HG02610 (cell line): Measurements from ENCODE around the gene LYL1.

Experiments
- ATAC-seq: cut with Tn5 transposase; IDR thresholded peaks from one replicate; pipeline ENCODE4 v1.9.1; 2021; ENCODE audit warnings: mild to moderate bottlenecking, moderate library complexity; ENCODE audit not compliant: unreplicated experiment

The LYL1 gene

DNA sequence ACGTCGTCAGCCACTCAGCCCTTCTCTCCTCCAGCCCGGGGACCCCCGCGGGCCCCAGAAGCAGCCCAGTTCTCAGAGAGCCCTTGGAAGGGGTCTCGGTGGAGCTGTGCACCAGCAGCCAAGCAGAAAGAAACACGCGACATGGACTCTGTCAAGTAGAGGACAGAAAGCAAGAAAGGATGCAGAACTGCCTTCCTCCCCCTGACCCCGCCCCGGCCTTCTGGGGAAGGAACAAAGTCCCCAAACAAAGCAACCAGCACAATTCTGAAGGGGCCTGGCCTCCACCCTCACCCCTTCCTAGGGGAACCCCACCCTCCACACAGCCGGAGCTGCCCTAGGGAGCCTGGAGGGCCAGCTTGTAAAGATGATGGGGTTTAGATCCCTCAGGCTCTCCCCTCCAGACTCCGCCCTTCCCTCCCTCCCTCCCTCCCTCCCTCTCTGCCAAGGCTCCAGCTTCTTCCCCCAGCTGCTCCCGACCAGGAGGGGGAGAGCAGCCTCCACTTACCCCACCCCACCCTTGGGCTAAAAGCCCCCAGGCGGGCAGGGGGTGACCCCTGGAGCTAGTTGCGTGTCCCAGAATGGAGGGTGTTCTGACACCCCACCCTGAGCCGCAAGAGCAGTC is 7.8 kb downstream of the LYL1 start:
- no peak for ATAC-seq

DNA sequence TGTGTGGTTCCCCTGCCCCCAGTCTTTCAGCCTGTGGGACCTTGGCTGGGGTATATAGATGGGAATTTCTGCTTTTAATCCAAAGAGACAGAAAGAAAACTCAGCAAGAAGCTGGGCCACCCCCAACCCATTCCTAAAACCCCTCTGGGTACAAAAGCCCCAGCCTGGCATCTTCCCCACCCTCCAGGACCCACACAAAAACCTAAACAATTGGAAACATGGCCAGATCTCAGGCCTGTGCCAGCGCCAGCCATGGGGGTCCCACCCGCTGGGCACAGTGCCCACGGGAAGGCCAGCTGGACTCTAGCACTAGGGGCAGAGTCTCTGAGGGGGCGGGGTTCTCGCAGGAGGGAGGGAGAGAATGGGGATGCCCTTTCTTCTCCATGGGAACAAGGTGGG is 8.6 kb downstream of the LYL1 start:
- ATAC-seq = no peak

DNA sequence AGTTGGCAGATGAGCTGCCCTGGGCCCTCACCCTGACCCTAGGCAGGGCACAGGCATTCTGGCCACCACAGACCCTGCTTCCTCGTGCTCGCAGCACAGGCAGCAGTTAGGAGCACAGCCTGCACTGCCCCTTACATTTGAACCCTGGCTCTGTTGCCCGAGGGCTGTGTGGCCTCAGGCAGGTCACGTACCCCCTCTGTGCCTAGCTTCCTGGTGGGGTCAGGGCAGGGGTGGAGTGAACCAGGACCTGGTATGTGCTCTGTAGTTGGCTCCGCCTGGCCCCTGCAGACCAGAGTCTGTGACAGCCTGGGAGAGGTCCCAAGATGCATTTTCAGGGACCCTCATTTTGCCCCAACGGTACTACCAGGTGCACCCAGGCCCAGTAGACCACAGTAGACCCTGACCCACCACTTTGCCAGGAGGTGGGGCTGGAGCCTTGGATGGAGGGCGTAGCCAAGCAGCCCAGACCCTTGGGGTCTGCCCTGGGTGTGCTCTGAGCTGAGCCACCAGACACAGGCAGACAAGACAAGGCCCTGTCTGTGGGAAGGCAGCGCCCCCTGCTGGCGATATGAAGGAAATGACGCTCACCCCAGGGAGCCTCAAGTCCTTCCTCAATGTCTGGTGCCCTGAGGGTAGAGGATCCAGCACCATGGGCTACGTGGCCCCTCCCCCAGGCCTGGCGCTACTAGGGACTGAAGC is 9.1 kb downstream of the LYL1 start:
- peak; percentile 40 for ATAC-seq

GRCh38 chr19:13092606-13093235 is 9.9 kb downstream of the LYL1 start:
- ATAC-seq = no peak

GRCh38 chr19:13092158-13092543 is 10.5 kb downstream of the LYL1 start:
- ATAC-seq = no peak

GRCh38 chr19:13091400-13092157 is 11.1 kb downstream of the LYL1 start:
- ATAC-seq = no peak

GRCh38 chr19:13090511-13091231 is 12.0 kb downstream of the LYL1 start:
- no peak for ATAC-seq

GRCh38 chr19:13089857-13090507 is 12.7 kb downstream of the LYL1 start:
- no peak for ATAC-seq

GRCh38 chr19:13089139-13089856 is 13.4 kb downstream of the LYL1 start:
- no peak for ATAC-seq

DNA sequence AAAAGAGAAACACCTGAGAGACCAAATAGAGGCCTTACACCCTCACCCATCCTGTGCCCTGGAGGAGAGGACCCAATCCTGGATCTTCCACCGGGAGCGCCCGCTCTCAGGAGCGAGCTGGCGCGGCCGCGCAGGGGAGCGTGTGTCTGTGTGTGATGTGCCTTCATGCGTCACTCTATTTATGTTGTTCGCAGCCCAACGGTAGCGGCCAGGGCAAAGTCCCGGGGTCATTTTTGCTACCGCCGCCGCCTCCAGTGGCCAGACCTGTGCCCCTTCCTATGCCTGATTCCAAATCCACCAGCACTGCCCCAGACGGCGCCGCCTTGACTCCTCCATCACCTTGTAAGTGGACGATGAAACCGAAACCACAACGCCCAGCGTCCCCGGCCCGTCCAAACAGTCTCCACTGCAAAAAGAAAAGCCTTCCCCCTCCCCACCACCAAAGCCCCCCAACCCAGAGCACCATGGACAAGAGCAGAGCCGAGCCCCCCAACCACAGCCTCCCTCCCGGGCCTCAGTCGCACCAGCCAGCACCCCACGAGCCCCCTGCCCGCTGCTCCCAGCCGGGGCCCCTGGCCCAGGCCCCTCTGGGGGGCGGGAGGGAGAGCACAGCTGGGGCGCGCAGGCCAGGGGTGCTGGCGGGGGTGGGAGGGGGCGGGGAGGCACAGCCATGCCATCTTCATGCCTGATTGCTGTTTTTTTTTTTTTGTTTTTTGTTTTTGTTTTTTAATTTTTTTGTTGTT is 14.7 kb downstream of the LYL1 start:
- ATAC-seq = no peak

DNA sequence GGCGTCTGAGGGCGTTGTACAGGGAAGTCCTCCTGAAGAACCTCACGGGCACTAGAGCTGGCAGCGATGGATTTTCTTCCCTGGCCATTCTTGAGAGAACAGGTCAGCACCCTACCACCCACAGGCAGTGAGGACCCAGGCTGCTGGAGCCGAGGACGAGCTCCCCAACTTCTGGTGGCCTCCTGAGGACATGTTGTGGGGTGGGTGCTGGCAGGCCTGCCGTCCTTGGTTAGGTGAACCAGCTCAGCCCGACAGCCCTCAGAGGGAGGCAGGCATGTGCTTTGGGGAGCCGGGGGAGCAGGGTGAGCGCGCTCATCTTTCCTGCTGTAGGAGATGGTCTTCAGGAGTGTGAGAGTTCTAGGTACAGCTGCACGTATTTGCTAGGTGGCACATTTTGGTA is 15.4 kb downstream of the LYL1 start:
- ATAC-seq = no peak

DNA sequence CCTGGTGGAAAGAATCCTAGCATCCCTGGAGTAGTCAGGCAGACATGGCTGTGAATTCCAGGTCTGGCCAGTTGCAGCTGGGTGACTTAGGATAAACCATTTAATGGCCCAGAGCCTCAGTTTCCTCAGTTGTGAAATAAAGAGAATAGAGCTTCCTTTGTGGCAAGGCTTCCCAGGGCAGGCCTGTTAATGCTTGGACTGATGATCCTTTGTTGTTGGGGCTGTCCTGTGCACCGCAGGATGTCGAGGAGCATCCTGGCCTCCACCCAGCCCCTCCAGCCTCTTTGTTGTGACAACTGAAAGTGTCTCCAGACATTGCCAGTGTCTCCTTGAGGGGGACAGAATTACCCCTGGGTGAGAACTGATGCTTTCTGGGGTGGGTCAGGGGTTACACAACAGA is 16.3 kb downstream of the LYL1 start:
- ATAC-seq = no peak

GRCh38 chr19:13085666-13086065 is 17.0 kb downstream of the LYL1 start:
- ATAC-seq = no peak

GRCh38 chr19:13083627-13084026 is 19.0 kb downstream of the LYL1 start:
- no peak for ATAC-seq

GRCh38 chr19:13083008-13083404 is 19.7 kb downstream of the LYL1 start:
- ATAC-seq = no peak

GRCh38 chr19:13082192-13083007 is 20.3 kb downstream of the LYL1 start:
- no peak for ATAC-seq

DNA sequence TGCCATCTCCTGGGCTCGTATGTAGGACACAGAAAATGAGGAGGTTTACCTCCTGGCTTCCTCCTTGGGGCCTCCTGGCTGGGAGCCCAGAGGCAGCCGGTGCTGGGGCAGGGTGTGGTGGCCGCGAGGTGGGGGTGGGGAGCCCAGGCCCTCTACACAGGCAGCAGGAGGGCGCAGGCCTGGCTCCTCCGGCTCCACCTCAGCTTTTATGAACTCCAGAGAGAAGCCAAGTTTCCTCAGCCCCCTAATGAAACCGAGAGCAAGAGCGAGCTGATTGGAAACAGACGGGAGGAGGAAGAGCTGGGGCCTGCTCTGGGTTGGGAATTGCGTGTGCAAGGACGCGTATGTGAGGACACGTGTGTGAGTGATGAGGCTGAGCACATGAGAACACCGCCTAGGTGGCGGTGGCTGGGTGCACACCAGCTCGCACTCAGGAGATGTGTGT is 23.1 kb downstream of the LYL1 start:
- ATAC-seq = no peak

DNA sequence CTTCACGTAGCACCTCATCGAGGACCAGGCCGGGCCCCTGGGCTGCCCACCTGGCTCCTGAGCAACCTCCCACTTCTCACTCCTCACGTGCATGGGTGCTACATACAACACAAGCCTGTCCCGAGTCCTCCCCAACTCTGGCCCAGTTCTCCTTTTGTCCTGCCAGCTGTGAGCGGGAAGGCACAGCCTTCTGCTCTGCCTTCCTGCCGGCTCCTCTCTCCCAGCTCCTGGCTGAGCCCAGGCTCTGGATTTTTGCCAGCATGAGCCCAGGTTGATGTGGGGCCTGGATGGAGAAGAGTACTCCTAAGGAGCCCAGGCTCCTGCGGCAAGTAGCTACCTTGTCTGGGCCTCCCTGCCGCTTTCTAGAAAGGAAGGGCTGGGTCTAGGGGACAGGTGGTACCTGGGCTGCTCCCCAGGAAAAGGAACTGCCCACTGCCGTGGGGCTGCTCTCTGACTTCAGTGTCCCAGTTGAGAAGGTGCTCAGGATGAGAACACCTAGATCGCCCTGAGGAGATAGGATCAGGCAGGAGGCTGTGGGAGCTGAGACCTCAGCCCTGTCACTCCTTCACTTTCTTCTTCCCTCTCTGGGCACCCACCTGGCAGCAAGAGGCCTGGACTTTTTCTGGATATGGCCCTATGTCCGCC is 23.6 kb downstream of the LYL1 start:
- no peak for ATAC-seq
